Stimulated activated CD8-positive, alpha-beta memory T cell treated with anti-CD3 and anti-CD28 coated beads, Interleukin-4, amount 100 ng/mL, for 1 hour (primary cell): ENCODE data around the gene TOMT.

Experiments
- DNase-seq, 2 donors: peaks; one replicate each; pipeline ENCODE4 v3.0.0-alpha.2; 2020; ENCODE audit warnings: low read depth in 2 of 2, low spot score in 1 of 2

Gene TOMT, protein sequence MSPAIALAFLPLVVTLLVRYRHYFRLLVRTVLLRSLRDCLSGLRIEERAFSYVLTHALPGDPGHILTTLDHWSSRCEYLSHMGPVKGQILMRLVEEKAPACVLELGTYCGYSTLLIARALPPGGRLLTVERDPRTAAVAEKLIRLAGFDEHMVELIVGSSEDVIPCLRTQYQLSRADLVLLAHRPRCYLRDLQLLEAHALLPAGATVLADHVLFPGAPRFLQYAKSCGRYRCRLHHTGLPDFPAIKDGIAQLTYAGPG

DNA sequence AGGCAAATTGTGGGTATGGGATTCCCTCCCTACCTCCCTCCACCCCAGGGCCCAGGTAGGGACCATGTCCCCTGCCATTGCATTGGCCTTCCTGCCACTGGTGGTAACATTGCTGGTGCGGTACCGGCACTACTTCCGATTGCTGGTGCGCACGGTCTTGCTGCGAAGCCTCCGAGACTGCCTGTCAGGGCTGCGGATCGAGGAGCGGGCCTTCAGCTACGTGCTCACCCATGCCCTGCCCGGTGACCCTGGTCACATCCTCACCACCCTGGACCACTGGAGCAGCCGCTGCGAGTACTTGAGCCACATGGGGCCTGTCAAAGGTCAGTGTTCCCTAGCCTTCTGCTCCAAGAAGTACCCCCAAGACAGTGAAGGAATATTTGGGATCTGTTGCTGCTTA lies at the start of gene TOMT:
Gene TOMT, plus strand, starts transcription at position 37 of the 400 bp plus-strand sequence. Its CDS starts 28 bp downstream, at position 65.
- DNase-seq, result no peak

DNA sequence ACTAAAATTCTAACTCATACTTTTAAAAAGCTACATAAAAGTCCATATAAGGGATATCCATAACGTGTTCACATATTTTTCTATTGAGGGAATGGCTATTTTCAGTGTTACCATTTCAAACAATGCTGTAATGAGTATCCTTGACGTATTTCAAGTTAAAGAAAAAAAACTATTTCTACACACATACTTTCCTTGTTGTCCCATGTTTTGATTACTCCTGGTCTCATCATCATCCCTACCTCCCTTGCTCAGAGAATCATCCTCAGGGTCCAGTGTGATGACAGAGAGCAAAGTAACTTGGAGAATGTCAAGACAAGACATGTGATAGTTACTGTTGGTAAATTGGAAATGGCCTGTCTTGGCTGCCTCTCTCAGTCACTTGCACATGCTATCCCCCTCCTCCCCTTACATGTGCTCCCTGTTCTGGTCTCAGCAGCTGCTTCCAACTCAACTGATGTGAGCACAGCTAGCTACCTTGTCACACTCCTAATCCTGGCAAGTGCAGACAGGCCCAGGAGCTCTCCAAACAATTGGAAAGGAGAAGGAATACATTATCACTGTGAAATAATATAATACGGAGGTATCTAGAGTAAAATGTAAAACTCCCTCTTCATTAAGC lies 47.2 kb upstream of the TOMT start:
- DNase-seq, result no peak

DNA sequence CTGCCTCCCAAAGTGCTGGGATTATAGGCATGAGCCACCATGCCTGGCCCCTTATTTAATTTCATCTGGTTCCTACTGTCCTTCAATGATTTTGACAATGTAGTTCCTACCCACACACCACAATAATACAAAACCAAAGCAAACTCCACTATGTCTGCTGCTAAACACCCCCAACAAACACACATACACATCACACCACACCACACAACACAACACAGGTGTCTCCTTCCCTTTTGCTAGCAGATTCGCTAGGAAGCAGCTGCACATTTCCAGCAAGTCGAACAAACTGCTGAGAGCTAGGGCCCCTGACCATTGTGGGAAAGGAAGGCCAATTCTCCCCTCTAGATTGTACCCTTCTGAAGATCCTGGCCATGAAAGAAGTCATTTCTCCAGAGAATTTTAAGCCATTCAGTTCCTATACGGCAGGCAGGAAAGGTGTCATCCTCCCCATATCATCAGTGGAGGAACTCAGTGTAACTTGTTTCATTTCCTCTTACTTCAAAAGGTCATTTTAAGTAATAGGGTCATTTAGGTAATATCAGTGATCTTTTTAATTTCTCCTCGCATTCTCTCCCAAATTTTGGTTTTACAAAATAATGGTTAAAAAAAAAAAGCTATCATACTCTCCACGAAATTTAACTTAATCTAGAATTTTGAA lies 43.9 kb upstream of the TOMT start:
- no peak for DNase-seq

DNA sequence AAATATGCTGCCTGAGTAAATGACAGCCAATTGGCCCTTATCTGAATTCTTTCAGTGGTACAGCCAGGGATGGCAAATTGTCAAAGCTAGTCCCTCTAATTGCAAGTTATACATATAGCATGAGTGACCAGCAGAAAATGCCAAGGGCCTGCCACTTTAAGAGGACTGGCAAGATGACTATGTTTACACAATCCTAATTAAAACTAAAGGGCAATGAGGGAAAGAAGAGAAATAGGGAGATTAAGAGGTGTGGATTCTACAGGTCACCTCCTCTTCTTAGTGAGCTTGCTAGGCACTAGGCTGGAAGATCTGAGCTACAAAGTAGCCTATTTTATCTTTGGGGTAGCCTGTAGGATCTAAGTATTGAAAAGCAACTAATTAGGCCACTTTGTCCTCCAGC lies 38.9 kb upstream of the TOMT start:
- no peak for DNase-seq

DNA sequence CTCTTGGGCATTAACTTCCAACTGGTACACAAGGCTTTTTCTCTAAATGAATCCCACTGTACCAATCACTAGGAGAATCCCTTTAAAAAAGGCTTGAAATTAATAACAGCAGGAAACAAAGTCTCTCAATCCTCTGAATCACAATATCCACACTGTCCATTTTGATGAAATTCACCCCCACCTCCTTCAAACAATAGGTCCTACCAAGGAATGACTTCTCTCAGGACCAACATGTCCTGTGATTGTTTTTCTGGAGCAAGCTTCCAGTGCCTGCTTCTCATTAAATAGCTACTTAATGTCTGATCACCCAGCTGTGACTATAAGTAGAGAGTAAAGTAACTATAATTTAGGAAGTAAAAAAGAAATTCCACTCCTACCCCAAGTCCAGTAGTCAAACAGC lies 38.5 kb upstream of the TOMT start:
- DNase-seq, result no peak

DNA sequence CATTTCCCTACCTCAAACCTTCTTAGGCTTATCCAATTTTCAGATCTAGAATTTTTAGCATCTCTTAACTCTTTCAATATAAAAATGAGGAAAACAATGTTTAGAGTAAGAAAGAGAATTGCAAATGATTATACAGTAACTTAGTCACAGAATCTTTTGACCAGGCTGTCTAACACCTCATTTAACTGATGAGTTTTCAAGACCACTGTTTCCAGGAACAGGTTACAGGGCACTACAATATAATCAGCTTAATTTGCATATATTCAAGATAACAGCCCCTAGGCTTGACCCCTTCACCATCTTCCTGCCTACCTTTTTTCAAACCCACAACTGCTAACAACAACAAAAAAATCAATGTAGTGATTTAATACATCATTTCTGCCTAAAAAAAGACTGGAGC lies 38.0 kb upstream of the TOMT start:
- DNase-seq, result no peak

DNA sequence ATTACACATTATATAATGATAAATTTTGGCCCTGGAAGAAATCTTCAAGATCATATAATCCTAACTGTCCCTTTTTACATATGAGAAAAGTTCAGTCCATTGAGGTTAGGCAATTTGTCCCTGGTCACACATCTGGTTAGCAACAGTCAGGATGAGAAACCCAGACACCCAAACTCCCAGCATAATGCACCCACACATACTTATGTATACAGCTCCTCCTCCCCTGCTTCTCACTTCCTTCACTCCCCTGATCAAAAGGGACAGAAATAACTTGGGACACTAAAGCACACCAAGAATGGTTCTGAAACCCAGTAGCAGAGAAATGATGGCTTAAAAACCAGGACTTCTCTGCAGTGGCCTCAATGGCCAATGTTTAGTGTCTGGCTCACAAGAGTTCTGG lies 36.5 kb upstream of the TOMT start:
- no peak for DNase-seq

DNA sequence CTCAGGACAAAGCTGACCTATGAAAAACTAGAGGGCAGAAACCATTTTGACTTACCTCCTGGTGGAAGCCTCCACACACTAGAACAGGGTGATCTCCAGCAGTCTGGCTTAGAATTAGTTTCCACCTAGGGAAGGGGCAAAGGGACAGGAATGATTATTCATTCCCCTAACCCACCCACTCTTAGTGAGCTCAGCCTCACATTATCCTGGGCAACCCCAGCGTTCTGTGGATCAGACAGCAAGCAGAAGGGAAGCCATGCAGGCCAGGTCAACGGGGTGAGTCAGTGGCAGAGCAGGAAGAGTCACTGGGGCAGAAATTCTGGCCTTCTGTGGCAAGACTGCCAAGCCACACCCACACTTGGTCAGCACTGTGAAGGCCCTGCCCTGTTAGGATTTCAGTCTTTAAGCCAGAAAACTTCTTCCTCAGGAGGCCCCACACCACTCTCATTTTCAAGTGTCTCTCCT lies 35.9 kb upstream of the TOMT start:
- no peak for DNase-seq

DNA sequence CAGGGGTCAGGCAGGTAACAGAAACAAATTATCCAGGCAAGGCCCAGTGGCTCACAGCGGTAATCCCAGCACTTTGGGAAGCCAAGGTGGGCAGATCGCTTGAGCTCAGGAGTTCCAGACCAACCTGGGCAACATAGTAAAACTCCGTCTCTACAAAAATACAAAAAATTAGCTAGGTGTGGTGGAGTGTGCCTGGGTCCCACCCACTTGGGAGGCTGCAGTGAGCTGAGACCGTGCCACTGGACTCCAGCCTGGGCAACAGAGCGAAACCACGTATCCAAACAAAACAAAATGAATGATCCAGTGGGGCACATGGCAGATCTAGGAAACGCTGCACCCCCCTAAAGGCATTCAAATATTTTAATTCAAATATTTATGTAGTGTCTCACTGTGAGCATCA lies 35.2 kb upstream of the TOMT start:
- DNase-seq, result no peak

DNA sequence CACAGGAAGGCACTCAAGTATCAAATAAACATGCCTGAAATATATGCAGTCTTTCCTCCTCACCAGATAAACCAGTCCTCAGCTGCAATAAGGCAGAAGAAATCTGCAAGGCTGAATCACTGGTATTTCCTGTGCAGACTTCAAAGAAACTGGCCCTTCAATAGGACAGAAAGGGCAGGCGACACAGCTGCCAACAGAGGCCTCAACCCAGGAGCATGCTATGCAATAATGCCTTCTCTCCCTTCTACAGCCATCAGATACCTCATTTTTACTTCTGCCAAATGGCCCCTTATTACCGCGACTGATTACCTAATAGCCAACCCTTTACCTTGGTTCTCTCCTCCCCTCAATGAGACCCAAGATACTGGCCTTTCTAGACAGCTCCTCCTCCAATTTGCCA lies 33.4 kb upstream of the TOMT start:
- DNase-seq, result no peak

DNA sequence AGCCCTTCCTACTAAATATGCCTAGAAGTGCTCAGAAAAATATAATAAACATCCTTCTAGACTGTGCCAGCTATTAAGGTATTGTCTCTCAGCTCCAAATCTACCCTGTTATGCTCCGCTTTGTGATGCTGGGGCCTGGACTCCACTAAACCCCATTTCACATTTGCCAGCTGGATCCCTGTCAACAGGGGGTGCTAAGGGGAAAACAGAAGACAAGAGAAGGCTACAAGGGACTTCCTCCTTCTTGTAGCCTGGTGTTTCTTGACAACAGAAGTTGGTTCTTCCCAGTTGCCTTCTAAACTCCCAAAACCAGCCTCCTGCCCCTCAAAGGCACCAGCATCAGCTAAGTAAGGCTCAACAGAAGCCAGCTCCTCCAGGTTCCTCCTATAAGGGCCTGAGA lies 30.6 kb upstream of the TOMT start:
- no peak for DNase-seq

DNA sequence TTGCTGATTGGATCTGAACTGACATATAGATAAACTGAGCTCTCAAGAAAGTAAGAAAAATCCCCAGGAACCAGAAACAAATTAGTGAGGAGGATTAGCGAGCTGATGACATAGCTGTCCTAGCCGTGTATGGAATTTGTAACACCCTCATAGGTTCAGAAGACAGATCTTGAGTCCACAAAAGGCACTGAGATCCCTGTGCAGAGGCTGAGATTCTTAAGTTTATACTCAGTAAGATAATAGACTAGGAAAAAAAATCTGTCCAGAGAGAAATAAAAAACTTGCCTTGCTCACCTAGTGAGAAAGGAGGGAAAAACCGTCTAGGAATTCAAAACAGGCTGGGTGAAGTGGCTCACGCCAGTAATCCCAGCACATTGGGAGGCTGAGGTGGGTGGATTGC lies 30.0 kb upstream of the TOMT start:
- no peak for DNase-seq

DNA sequence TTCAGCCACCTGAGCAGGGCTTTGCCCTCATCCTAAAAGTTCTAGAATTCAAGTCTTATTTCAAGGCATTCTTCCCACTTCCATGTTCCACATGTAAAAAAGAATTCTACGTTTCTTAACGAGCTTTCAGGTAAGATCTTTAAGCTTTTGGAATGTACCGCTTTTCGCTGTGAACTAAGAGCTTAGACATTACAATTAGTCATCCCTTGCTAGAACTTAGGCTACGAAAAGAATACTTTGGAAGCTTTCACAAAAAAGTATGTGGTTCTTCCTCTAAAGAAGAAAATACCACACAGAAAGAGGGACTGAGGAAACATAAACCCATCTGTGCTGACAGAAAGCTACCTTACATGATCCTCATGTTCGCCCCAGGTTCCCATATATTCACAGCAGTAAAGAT lies 27.2 kb upstream of the TOMT start:
- no peak for DNase-seq

DNA sequence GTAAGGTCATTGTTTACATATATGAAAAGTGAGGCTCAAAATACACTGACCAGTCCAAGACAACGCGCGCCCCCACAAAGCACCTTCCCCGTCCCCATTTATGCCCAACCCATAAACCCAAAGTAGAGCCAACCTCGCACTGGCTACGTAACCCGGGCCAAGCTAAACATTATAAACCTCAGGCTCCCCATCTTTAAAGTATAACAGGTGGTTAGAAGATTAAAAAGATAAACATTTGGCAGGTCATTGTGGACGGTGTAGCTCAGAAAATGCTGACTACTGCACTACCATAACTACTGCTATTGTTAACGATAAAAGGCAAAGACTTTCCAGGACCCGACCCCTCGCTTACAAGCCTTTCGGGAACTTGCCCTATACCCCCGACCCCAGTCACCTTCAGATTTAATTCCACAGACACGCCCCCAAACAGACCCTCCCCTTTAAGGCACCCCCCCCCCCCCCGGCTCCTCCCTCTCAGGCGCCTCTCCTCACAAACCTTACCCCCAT lies 25.9 kb upstream of the TOMT start:
- DNase-seq, result no peak

DNA sequence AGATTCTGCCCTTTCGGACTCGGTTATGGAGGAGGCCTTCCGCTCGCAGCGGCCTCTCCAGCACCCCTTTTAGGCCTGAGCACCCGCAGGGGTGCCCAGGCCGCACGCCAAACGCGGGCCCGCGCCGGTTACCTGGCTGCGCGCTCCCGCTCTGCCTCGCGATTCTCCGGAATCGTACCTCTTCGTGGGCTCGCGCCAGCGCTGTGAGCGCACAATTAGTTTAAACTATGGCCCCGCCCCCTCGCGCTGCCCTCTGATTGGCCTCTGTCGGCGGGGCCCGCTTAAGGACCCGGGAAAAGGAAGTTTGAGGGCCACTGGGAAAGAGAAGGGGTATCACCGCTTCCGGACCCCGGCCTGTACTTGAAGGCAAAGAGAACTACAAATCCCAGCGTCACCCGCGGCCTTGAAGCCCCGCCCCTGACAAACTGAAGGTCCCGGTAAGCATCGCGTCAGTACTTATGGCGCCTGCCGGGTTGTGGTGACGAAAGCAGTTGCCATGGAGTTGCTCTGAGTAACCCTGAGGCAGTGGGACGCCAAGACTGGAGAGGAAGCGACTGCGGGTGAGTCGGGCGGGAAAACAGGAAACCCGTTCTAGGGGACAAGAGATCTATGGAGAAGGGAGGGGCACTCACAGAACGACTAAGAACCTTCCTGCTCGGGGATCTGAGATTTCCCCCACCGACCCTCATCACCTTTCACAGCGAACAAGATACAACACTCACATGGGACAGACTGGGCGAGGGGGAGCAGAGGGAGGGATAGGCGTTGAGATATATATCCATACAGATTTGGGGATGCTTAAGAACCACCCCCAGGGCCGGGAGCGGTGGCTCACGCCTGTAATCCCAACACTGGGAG lies 25.2 kb upstream of the TOMT start, which contains the start of the genes LRRC51 and NUMA1:
Gene LRRC51, plus strand, starts transcription at position 525 of the 858 bp plus-strand sequence. CDS start 8,234 bp downstream, outside the sequence.
Gene NUMA1, minus strand, starts transcription at position 217 of the 858 bp plus-strand sequence. CDS start 44,599 bp downstream, outside the sequence.
- DNase-seq, result peak; percentile 92 to 96

DNA sequence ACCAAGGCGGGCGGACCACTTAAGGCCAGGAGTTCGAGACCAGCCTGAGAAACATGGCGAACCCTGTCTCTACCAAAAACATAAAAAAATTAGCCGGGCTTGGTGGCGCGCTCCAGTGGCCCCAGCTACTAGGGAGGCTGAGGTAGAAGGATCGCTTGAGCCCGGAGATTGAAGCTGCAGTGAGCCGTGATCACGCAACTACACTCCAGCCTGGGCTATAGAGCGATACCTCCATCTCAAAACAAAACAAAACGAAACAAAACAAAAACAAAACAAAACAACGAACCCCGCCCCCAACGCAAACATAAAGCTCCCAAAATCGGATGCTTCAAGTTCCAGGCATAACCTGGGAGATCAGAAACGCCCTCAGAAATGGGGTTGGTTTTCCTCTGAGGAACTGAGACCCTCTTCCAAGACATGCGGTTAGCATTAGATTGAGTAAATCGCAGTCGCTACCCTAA lies 24.5 kb upstream of the TOMT start:
- no peak for DNase-seq

DNA sequence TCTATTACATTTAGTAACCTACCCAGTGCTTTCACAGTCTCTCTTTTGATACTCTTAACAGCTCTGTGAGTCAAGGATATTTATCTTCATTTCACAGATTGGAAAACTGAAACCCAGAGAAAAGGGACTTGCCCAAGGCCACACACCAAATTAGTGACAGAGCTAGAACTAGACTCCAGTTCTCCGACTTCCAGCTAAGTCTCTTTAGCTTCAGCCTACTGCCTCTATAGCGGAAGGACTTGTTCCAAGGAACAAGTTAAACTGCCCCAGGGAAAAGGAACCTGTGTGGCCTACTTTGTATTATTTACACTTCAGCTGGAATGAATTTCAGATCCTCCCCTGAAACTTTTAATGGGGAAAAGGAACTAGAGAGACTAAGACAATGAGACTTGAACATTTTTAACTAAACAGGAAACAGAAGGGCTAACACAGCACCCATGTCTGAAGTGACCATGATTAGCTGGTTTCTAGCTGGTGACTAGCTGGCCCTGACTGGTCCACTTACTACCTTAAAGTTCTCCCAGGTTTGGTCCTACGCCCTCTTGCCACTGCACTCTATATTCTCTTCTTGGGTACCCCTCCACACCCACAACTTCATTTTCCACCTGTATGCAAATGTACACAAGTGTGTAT lies 23.8 kb upstream of the TOMT start:
- no peak for DNase-seq

DNA sequence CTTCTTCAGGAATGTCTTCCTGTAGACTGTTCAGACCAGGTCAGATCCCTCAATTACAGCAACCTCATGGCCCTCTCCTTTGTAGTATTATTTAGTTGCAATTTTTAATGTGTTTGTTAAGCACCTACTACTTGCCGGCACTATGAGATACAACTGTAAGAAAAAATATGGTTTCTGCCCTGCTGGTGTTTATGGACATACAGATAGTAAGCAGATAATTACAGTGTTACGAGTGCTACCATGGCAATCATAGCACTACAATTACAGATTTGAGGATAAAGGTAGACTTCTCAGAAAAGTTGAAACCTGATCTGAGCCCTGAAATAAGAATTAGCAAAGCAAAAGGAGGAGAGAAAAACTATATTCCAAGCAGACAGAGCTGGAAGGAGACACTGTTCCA lies 22.3 kb upstream of the TOMT start:
- DNase-seq, result no peak

DNA sequence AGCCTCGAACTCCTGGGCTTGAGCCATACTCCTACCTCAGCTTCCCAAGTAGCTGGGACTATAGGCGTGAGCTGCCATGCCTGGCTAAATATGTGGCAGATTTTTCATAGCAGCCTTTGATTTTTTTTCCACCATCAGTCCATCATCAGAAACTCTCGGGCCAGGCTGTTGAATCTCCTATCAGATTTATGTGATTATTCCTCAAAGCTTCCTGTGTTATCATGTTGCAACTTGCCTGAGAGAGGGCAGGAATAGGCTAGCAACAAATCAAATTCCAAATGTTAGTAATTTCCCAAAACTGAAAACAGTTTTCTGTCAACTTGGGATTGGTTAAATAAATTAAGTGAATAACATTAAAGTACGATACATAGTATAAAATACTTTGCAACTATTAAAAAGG lies 21.6 kb upstream of the TOMT start:
- no peak for DNase-seq

DNA sequence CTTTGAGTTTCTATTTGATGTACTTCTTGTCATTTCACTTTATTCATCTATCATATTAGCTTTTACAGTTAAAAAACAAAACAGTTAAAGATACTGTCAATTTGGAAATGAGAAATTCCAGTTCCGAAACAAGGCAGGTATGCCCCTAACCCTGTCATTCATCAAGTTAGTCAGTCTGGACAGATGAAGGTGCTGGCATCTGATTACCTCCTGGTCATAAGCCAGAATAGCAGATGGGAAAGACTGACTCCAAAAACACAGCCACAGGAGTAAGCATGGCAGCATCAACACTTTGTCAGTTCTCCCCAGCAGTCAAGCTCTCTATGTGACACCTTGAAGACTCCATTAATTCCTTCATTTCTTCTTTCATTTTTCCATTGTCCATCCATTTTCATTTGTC lies 20.8 kb upstream of the TOMT start:
- no peak for DNase-seq
